Fibroblast of lung (primary cell): ENCODE data around the gene DMXL1. TPM values are rescaled to one million over a fixed set of nuclear protein-coding genes. Genes with fewer than 3 reads are reported as not detected.

ENCODE experiments used
- DNase-seq, 2 donors: peaks; one replicate each; pipeline versions ENCODE4 v3.0.0 to v3.0.0-alpha.2; 2010; ENCODE audit warnings: low read depth in 2 of 2
- H2AFZ ChIP-seq: 2 replicates; pipeline ENCODE4 v1.5.1; 2012; ENCODE audit warnings: low read length, control low read depth, inconsistent platforms
- H3K27ac ChIP-seq: 2 replicates; pipeline ENCODE4 v1.5.1; 2011; ENCODE audit warnings: low read length, control low read depth; ENCODE audit not compliant: insufficient read depth
- H3K27me3 ChIP-seq: 2 replicates; pipeline ENCODE4 v1.5.1; 2011; ENCODE audit warnings: mild to moderate bottlenecking, low read length; ENCODE audit not compliant: control insufficient read depth, insufficient read depth
- H3K36me3 ChIP-seq: 2 replicates; pipeline ENCODE4 v1.5.1; 2011; ENCODE audit warnings: low read length; ENCODE audit not compliant: control insufficient read depth, insufficient read depth
- H3K4me1 ChIP-seq: 2 replicates; pipeline ENCODE4 v1.5.1; 2011; ENCODE audit warnings: low read length; ENCODE audit not compliant: control insufficient read depth, insufficient read depth; ENCODE audit errors: extremely low read depth
- H3K4me2 ChIP-seq: 2 replicates; pipeline ENCODE4 v1.5.1; 2011; ENCODE audit warnings: low read length, control low read depth; ENCODE audit not compliant: insufficient read depth; ENCODE audit errors: extremely low read depth
- H3K4me3 ChIP-seq, 4 experiments: fragments of 200-600 bp in 1 of 4; sonication (generic) in 1 of 4; replicated peaks in 1 of 4; 2 replicates each; pipeline ENCODE4 v1.5.1; 2011 to 2016; ENCODE audit warnings: low read length in 4 of 4, low read depth in 3 of 4, mild to moderate bottlenecking in 3 of 4, control low read depth in 2 of 4, inconsistent platforms in 1 of 4, mixed read lengths in 1 of 4; ENCODE audit not compliant: insufficient read depth in 1 of 4; ENCODE audit errors: control extremely low read depth in 1 of 4
- H3K79me2 ChIP-seq: 2 replicates; pipeline ENCODE4 v1.5.1; 2012; ENCODE audit warnings: mild to moderate bottlenecking, low read length, inconsistent platforms; ENCODE audit not compliant: control insufficient read depth, insufficient read depth
- H3K9ac ChIP-seq: 2 replicates; pipeline ENCODE4 v1.5.1; 2011; ENCODE audit warnings: mild to moderate bottlenecking, low read length, control low read depth; ENCODE audit not compliant: insufficient read depth
- H3K9me3 ChIP-seq: 2 replicates; pipeline ENCODE4 v1.5.1; 2012; ENCODE audit warnings: low read depth, low read length; ENCODE audit not compliant: control insufficient read depth, insufficient read depth
- H4K20me1 ChIP-seq: 2 replicates; pipeline ENCODE4 v1.5.1; 2011; ENCODE audit warnings: low read length; ENCODE audit not compliant: control insufficient read depth, insufficient read depth; ENCODE audit errors: extremely low read depth
- CTCF ChIP-seq, 2 donors: IDR thresholded peaks in 1 of 2; conservative IDR thresholded peaks in 1 of 2; 1 replicate in 1 of 2; 2 replicates in 1 of 2; pipeline ENCODE4 v1.5.1; 2011 to 2012; ENCODE audit warnings: low read length in 2 of 2, control low read depth in 1 of 2, inconsistent platforms in 1 of 2, low read depth in 1 of 2, mild to moderate bottlenecking in 1 of 2
- EZH2 ChIP-seq: IDR thresholded peaks from 2 replicates; pipeline ENCODE4 v1.5.1; 2012; ENCODE audit warnings: low read length, control low read depth, mild to moderate bottlenecking; ENCODE audit errors: missing control alignments
- polyA plus RNA-seq, 2 donors: library from polyadenylated mRNA; depleted of rRNA in 1 of 2; stranded (reverse) in 1 of 2; unstranded in 1 of 2; fragments of >200 nt; gene quantifications; 2 replicates each; pipeline ENCODE4 v1.2.1, GENCODE V29; 2011 to 2012; ENCODE audit warnings: missing spikeins in 1 of 2
- total RNA-seq: library from RNA; depleted of rRNA; stranded (reverse); fragments of >200 nt; gene quantifications from 2 replicates; pipeline ENCODE4 v1.2.1, GENCODE V29; 2014

Gene DMXL1
- total and polyA plus RNA-seq, 2 donors (not counting 1 experiment from before 2014, with no cell fraction given), result 21.1 to 59.5 TPM

GRCh38 chr5:119022017-119022745, 48.7 kb upstream of the DMXL1 start:
- Histone ChIP-seq H3K4me1 (no peaks in the 10 kb centered on the region), H3K27me3 (no peaks in the 10 kb centered on the region), H3K4me3 (no peak overlapping the region), H3K9me3 (no peaks in the 10 kb centered on the region), H2AFZ (no peak overlapping the region), H3K4me2 (no peak overlapping the region), H3K36me3 (no peaks in the 10 kb centered on the region), H3K79me2 (no peaks in the 10 kb centered on the region), H3K9ac (no peak overlapping the region), H3K27ac (no peak overlapping the region), H4K20me1 (no peaks in the 10 kb centered on the region)
- TF ChIP-seq EZH2 (no peak), CTCF (conservative IDR thresholded peaks at IDR 0.05 in 1 of 2, IDR thresholded peaks at IDR 0.05 in 1 of 2; ENCODE audit: low read depth in 1 of 2, low read length in 2 of 2) (peak; percentile 48 to 57)
- peak; percentile 38 to 71 for DNase-seq

- no peak overlapping the region for H3K4me2 ChIP-seq
- H3K4me1 ChIP-seq, result no peaks in the 10 kb centered on the region
- H2AFZ ChIP-seq, result no peak overlapping the region
- no peak overlapping the region for H3K4me3 ChIP-seq
- no peaks in the 10 kb centered on the region for H3K79me2 ChIP-seq
- no peaks in the 10 kb centered on the region for H3K36me3 ChIP-seq
- H3K9me3 ChIP-seq, result no peaks in the 10 kb centered on the region
- no peaks in the 10 kb centered on the region for H4K20me1 ChIP-seq
- H3K9ac ChIP-seq, result no peak overlapping the region
- TF ChIP-seq CTCF (conservative IDR thresholded peaks at IDR 0.05 in 1 of 2, IDR thresholded peaks at IDR 0.05 in 1 of 2; ENCODE audit: low read depth in 1 of 2, low read length in 2 of 2) (no peak), EZH2 (no peak)
- H3K27ac ChIP-seq, result no peak overlapping the region
- H3K27me3 ChIP-seq, result no peaks in the 10 kb centered on the region
- DNase-seq, result no peak
Measured at GRCh38 chr5:119022773-119023172, 48.1 kb upstream of the DMXL1 start.

- no peaks in the 10 kb centered on the region for H3K36me3 ChIP-seq
- peak overlapping the region; percentile 5 for H2AFZ ChIP-seq
- H3K4me3 ChIP-seq, result no peak overlapping the region
- no peaks in the 10 kb centered on the region for H3K4me1 ChIP-seq
- no peaks in the 10 kb centered on the region for H3K79me2 ChIP-seq
- no peaks in the 10 kb centered on the region for H3K27me3 ChIP-seq
- DNase-seq, result peak in 1 of 2 donors; percentile 10
- TF ChIP-seq EZH2, result no peak
- no peak for TF ChIP-seq CTCF (conservative IDR thresholded peaks at IDR 0.05 in 1 of 2, IDR thresholded peaks at IDR 0.05 in 1 of 2; ENCODE audit: low read depth in 1 of 2, low read length in 2 of 2)
- H4K20me1 ChIP-seq, result no peaks in the 10 kb centered on the region
- no peaks in the 10 kb centered on the region for H3K9me3 ChIP-seq
- H3K4me2 ChIP-seq, result no peak overlapping the region
- H3K9ac ChIP-seq, result no peak overlapping the region
- no peak overlapping the region for H3K27ac ChIP-seq
Measured at GRCh38 chr5:119028575-119028974, 42.3 kb upstream of the DMXL1 start.
